Caco-2 (cell line): ENCODE measurements around the gene PMEPA1. TPM values are rescaled to one million over a fixed set of nuclear protein-coding genes. Genes with fewer than 3 reads are reported as not detected.

Experiments
- BruUV-seq: library from RNA; stranded (reverse); fragments of 400-500 nt; replicated peaks from 2 replicates; lab custom pipeline; 2021; lab: Mats Ljungman, UMichigan
- CTCF ChIA-PET: fragments of 300-600 bp; sonication (Branson Sonifier 250); formaldehyde crosslinking; loops from one replicate; lab custom pipeline; 2022; ENCODE audit warnings: antibody characterized with exemption; lab: Charles Lee
- POLR2A ChIA-PET: fragments of 300-600 bp; sonication (Branson Sonifier 250); formaldehyde crosslinking; loops from one replicate; lab custom pipeline; 2022; ENCODE audit warnings: antibody characterized with exemption; lab: Charles Lee
- DNase-seq, 2 experiments: peaks; one replicate each; pipeline versions ENCODE4 v3.0.0 to v3.0.0-alpha.2; 2020 to 2022
- H3K27me3 ChIP-seq: replicated peaks from 2 replicates; pipeline ENCODE4 v1.6.0; 2011; ENCODE audit warnings: low read length; ENCODE audit not compliant: control insufficient read depth, insufficient read depth
- H3K36me3 ChIP-seq: 2 replicates; pipeline ENCODE4 v1.5.1; 2011; ENCODE audit warnings: low read length; ENCODE audit not compliant: control insufficient read depth, insufficient read depth
- H3K4me1 ChIP-seq: fragments of 250-450 bp; sonication (Bioruptor Pico); 2 replicates; pipeline ENCODE4 v1.5.1; 2020; ENCODE audit warnings: mild to moderate bottlenecking
- H3K4me3 ChIP-seq: 2 replicates; pipeline ENCODE4 v1.5.1; 2011; ENCODE audit warnings: low read depth, mild to moderate bottlenecking, control low read depth, low read length
- H3K9me3 ChIP-seq: fragments of 250-450 bp; sonication (Bioruptor Pico); 2 replicates; pipeline ENCODE4 v1.5.1; 2020; ENCODE audit warnings: mild to moderate bottlenecking, moderate library complexity
- H3K27ac Mint-ChIP-seq: one replicate; pipeline ENCODE4 v1.8.0; 2022; ENCODE audit warnings: mixed read lengths; ENCODE audit not compliant: unreplicated experiment
- H3K27me3 Mint-ChIP-seq: one replicate; pipeline ENCODE4 v1.8.0; 2022; ENCODE audit warnings: mixed read lengths; ENCODE audit not compliant: insufficient read depth, unreplicated experiment
- H3K36me3 Mint-ChIP-seq: one replicate; pipeline ENCODE4 v1.8.0; 2022; ENCODE audit warnings: mild to moderate bottlenecking, mixed read lengths; ENCODE audit not compliant: insufficient read depth, unreplicated experiment
- H3K4me1 Mint-ChIP-seq: one replicate; pipeline ENCODE4 v1.8.0; 2022; ENCODE audit warnings: low read depth, mixed read lengths; ENCODE audit not compliant: unreplicated experiment
- H3K4me3 Mint-ChIP-seq: one replicate; pipeline ENCODE4 v1.8.0; 2022; ENCODE audit warnings: mild to moderate bottlenecking, moderate library complexity, mixed read lengths; ENCODE audit not compliant: unreplicated experiment
- H3K9me3 Mint-ChIP-seq: one replicate; pipeline ENCODE4 v1.8.0; 2022; ENCODE audit warnings: mixed read lengths; ENCODE audit not compliant: unreplicated experiment
- intact Hi-C: fragments of 100-400 bp; cut with micrococcal nuclease; formaldehyde crosslinking; loops from one replicate; pipeline ENCODE4 v1.10.0; 2022; ENCODE audit not compliant: unreplicated experiment
- total RNA-seq: library from RNA; stranded (reverse); gene quantifications from 2 replicates; pipeline ENCODE4 v1.2.3, GENCODE V29; 2022
- TF ChIP-seq, protein P1 (sequence below), 2 experiments: fragments of 200-600 bp in 1 of 2; IDR thresholded peaks; 1 replicate in 1 of 2; 2 replicates in 1 of 2; pipeline versions ENCODE4 v1.5.1 to v1.8.0; 2011 to 2022; ENCODE audit warnings: antibody characterized with exemption in 1 of 2, control low read depth in 1 of 2, inconsistent platforms in 1 of 2, low read depth in 1 of 2, low read length in 1 of 2, mild to moderate bottlenecking in 1 of 2, moderate library complexity in 1 of 2; ENCODE audit not compliant: insufficient read depth in 1 of 2, severe bottlenecking in 1 of 2, unreplicated experiment in 1 of 2

Gene PMEPA1
- total RNA-seq, 1 experiment from 2014 or later = 3.3 TPM

- Histone ChIP-seq H3K27me3 (peaks cover 2% of the 10 kb centered on the region), H3K4me3 (no peak overlapping the region), H3K4me1 (peaks cover 4% of the 10 kb centered on the region; the same call in 1 of the 2 replicates), H3K36me3 (no peaks in the 10 kb centered on the region), H3K9me3 (no peaks in the 10 kb centered on the region)
- TF ChIP-seq, protein P1, sequence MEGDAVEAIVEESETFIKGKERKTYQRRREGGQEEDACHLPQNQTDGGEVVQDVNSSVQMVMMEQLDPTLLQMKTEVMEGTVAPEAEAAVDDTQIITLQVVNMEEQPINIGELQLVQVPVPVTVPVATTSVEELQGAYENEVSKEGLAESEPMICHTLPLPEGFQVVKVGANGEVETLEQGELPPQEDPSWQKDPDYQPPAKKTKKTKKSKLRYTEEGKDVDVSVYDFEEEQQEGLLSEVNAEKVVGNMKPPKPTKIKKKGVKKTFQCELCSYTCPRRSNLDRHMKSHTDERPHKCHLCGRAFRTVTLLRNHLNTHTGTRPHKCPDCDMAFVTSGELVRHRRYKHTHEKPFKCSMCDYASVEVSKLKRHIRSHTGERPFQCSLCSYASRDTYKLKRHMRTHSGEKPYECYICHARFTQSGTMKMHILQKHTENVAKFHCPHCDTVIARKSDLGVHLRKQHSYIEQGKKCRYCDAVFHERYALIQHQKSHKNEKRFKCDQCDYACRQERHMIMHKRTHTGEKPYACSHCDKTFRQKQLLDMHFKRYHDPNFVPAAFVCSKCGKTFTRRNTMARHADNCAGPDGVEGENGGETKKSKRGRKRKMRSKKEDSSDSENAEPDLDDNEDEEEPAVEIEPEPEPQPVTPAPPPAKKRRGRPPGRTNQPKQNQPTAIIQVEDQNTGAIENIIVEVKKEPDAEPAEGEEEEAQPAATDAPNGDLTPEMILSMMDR (IDR thresholded peaks at IDR 0.05; ENCODE audit: insufficient read depth in 1 of 2, low read depth in 1 of 2, low read length in 1 of 2, severe bottlenecking in 1 of 2, unreplicated experiment in 1 of 2) = no peak
- Mint-ChIP-seq H3K4me1 (peaks cover 8% of the 10 kb centered on the region), H3K27ac (no peak overlapping the region), H3K36me3 (no peaks in the 10 kb centered on the region), H3K27me3 (peaks cover 23% of the 10 kb centered on the region), H3K9me3 (no peaks in the 10 kb centered on the region), H3K4me3 (peak overlapping the region; percentile 70)
- ChIA-PET CTCF (interaction anchor here (1.5 to 1.8 kb wide), 2 partner anchors 9 to 468 kb away, joined by 3 to 6 read pairs; no protein-coding TSS in a partner anchor), POLR2A (interaction anchor here (0.8 kb wide), 1 partner anchor 9 kb away, joined by 4 read pairs; no protein-coding TSS in a partner anchor)
- no peak for DNase-seq
- intact Hi-C loops = no loop called here
- no TSS peak for BruUV-seq
Observed at GRCh38 chr20:57711311-57711712, 1.5 kb upstream of the PMEPA1 start.

- Histone ChIP-seq H3K36me3 (no peaks in the 10 kb centered on the region), H3K4me1 (peaks cover 4% of the 10 kb centered on the region; the same call in 1 of the 2 replicates), H3K9me3 (no peaks in the 10 kb centered on the region), H3K4me3 (peak overlapping the region; percentile 59), H3K27me3 (peaks cover 2% of the 10 kb centered on the region)
- Mint-ChIP-seq H3K36me3 (no peaks in the 10 kb centered on the region), H3K9me3 (no peaks in the 10 kb centered on the region), H3K4me1 (peaks cover 8% of the 10 kb centered on the region), H3K27ac (no peak overlapping the region), H3K4me3 (peak overlapping the region; percentile 70), H3K27me3 (peaks cover 23% of the 10 kb centered on the region)
- ChIA-PET POLR2A (interaction anchor here (0.8 to 1.5 kb wide), 2 partner anchors 10 to 17 kb away, joined by 4 read pairs; no protein-coding TSS in a partner anchor), CTCF (interaction anchor here (1.4 to 1.8 kb wide), 6 partner anchors 8 to 469 kb away, joined by 3 to 21 read pairs (median 6); no protein-coding TSS in a partner anchor)
- TF ChIP-seq, protein P1 (IDR thresholded peaks at IDR 0.05; ENCODE audit: insufficient read depth in 1 of 2, low read depth in 1 of 2, low read length in 1 of 2, severe bottlenecking in 1 of 2, unreplicated experiment in 1 of 2) = no peak
- intact Hi-C loops = loop anchor here (1.0 kb wide), 3 partner anchors 7 to 18 kb away; no protein-coding TSS in a partner anchor
- no peak for DNase-seq
- no TSS peak for BruUV-seq
Observed at GRCh38 chr20:57710841-57711240, 1.0 kb upstream of the PMEPA1 start.

- no peaks in the 10 kb centered on the region for H3K9me3 ChIP-seq
- intact Hi-C loops = no loop called here
- Mint-ChIP-seq H3K4me3 (peak overlapping the region; percentile 70), H3K27ac (peak overlapping the region; percentile 3), H3K4me1 (peaks cover 8% of the 10 kb centered on the region), H3K27me3 (peaks cover 20% of the 10 kb centered on the region), H3K9me3 (no peaks in the 10 kb centered on the region), H3K36me3 (no peaks in the 10 kb centered on the region)
- TF ChIP-seq, protein P1 (IDR thresholded peaks at IDR 0.05; ENCODE audit: insufficient read depth in 1 of 2, low read depth in 1 of 2, low read length in 1 of 2, severe bottlenecking in 1 of 2, unreplicated experiment in 1 of 2) = no peak
- POLR2A ChIA-PET = interaction anchor here (0.6 to 1.5 kb wide), 3 partner anchors 15 to 34 kb away, joined by 3 to 4 read pairs (median 3); no protein-coding TSS in a partner anchor
- no peaks in the 10 kb centered on the region for H3K36me3 ChIP-seq
- CTCF ChIA-PET = interaction anchor here (0.5 to 1.8 kb wide), 5 partner anchors 10 to 16 kb away, joined by 3 to 21 read pairs (median 6); no protein-coding TSS in a partner anchor
- TSS peak; percentile 71 for BruUV-seq
- H3K27me3 ChIP-seq = peaks cover 2% of the 10 kb centered on the region
- DNase-seq = peak in 1 of 2 experiments; percentile 45
- H3K4me1 ChIP-seq = peaks cover 4% of the 10 kb centered on the region; the same call in 1 of the 2 replicates
- peak overlapping the region; percentile 59 for H3K4me3 ChIP-seq
Observed at GRCh38 chr20:57708694-57709673, 831 bp downstream of the PMEPA1 start.
